PFSK-1 (cell line): ENCODE results near the gene TPX2.

ENCODE experiments used
- FOXP2 ChIP-seq: optimal IDR thresholded peaks from 2 replicates; pipeline ENCODE3; 2011; ENCODE audit warnings: borderline replicate concordance, control low read depth, inconsistent platforms; ENCODE audit not compliant: insufficient read depth; ENCODE audit errors: extremely low read length, extremely low read depth
- POLR2AphosphoS5 ChIP-seq: IDR thresholded peaks from 2 replicates; pipeline ENCODE4 v1.6.1; 2012; ENCODE audit warnings: low read depth, mild to moderate bottlenecking, control low read depth, low read length, moderate library complexity
- REST ChIP-seq, 2 experiments: IDR thresholded peaks; 2 replicates each; pipeline versions ENCODE4 v1.6.1 to v1.8.0; 2011 to 2012; ENCODE audit warnings: low read depth in 2 of 2, low read length in 2 of 2, control low read depth in 1 of 2, inconsistent platforms in 1 of 2, mild to moderate bottlenecking in 1 of 2, moderate library complexity in 1 of 2; ENCODE audit not compliant: insufficient read depth in 1 of 2
- SIN3A ChIP-seq: IDR thresholded peaks from 2 replicates; pipeline ENCODE4 v1.6.1; 2012; ENCODE audit warnings: mild to moderate bottlenecking, low read length, moderate library complexity, borderline replicate concordance; ENCODE audit not compliant: insufficient read depth
- TAF1 ChIP-seq: IDR thresholded peaks from 2 replicates; pipeline ENCODE4 v1.6.1; 2012; ENCODE audit warnings: low read length, control low read depth, borderline replicate concordance; ENCODE audit not compliant: insufficient read depth

DNA sequence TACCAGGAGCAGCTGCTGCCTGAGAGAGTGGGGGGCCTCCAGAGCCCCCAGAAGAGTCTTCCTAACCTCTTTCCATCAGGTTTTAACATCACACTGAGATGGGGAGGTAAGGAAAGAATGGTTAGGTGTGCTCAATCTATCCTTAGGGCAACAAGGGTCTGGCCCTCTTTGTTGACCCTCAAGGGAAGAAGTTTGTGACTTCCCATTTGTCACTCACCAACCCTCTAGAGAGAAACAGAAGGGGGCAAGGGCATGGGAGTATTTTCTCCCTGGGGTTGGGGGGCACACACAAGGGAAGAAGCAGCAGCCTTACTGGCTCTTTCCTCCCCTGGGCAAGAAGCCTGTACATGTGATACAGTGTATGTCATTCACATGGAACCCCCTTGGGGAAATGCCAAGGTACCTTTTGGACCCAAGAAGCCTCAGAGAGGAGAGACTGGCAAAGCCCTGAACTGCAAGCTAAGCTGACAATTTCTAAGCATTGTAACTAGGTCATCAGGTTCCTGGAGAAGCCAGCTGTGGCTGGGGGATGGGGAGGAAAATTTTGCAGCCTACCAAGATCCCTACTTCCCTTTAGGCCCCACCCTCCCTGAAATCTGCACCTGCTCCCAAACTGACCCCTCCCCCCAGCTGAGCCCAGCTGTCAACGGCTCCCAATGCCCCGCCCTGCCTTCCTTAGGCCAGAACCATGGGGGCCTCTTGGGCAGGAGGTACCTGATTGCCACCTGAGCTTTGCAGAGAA lies 30.9 kb upstream of the TPX2 start:
- TF ChIP-seq REST (IDR thresholded peaks at IDR 0.05; ENCODE audit: insufficient read depth in 1 of 2, low read depth in 2 of 2, low read length in 2 of 2) (no peak), TAF1 (no peak), POLR2AphosphoS5 (no peak), SIN3A (no peak), FOXP2 (no peak)
